Measurements from ENCODE around the gene CDKN2A. TPM values are rescaled to one million over a fixed set of nuclear protein-coding genes. Genes with fewer than 3 reads are reported as not detected.

The CDKN2A gene
- total RNA-seq, 1 experiment from 2014 or later: 273 TPM

GRCh38 chr9:21974343-21974721, 19.9 kb downstream of the CDKN2A start:
- BruUV-seq (replicated peaks): no TSS peak
- Histone ChIP-seq H3K27ac (ENCODE audit: low read length) (no peak overlapping the region), H3K9me3 (ENCODE audit: low read length) (no peaks in the 10 kb centered on the region), H3F3A (ENCODE audit: low read length, unreplicated experiment) (no peaks in the 10 kb centered on the region), H3K4me3 (ENCODE audit: low read length) (no peak overlapping the region), H3K4me2 (ENCODE audit: low read length) (no peak overlapping the region), H3K79me2 (ENCODE audit: low read length) (peaks cover 22% of the 10 kb centered on the region), H3K27me3 (ENCODE audit: low read length) (no peaks in the 10 kb centered on the region), H3K36me3 (ENCODE audit: low read depth, low read length) (peaks cover 8% of the 10 kb centered on the region), H3K9me2 (replicated peaks; ENCODE audit: low read length) (no peaks in the 10 kb centered on the region), H3K9ac (ENCODE audit: low read length) (no peak overlapping the region), H4K20me1 (ENCODE audit: low read length) (no peaks in the 10 kb centered on the region), H3K4me1 (ENCODE audit: insufficient read depth, low read length) (peaks cover 6% of the 10 kb centered on the region; the same call in 1 of the 2 replicates), H2AFZ (ENCODE audit: low read length) (no peak overlapping the region)
- DNase-seq (no peak), ATAC-seq (no peak)
- TF ChIP-seq CTCF (conservative IDR thresholded peaks at IDR 0.05; ENCODE audit: low read depth, low read length): no peak
- no peak for TF ChIP-seq EZH2phosphoT487 (IDR thresholded peaks at IDR 0.05; ENCODE audit: borderline replicate concordance, low read length)
- TF ChIP-seq EZH2 (IDR thresholded peaks at IDR 0.05; ENCODE audit: low read length, unreplicated experiment): no peak
- ChIA-PET POLR2A (ENCODE audit: unreplicated experiment) (no interaction called here), CTCF (no interaction called here)
- intact Hi-C loops (cut with micrococcal nuclease): no loop called here

- Histone ChIP-seq H3K4me2 (ENCODE audit: low read length) (no peak overlapping the region), H3K4me1 (ENCODE audit: insufficient read depth, low read length) (peaks cover 6% of the 10 kb centered on the region; the same call in 1 of the 2 replicates), H3K9me2 (replicated peaks; ENCODE audit: low read length) (no peaks in the 10 kb centered on the region), H3K9ac (ENCODE audit: low read length) (no peak overlapping the region), H3K27ac (ENCODE audit: low read length) (no peak overlapping the region), H3K79me2 (ENCODE audit: low read length) (peaks cover 10% of the 10 kb centered on the region; the same call in 1 of the 2 replicates), H3K36me3 (ENCODE audit: low read depth, low read length) (peaks cover 6% of the 10 kb centered on the region), H2AFZ (ENCODE audit: low read length) (no peak overlapping the region), H3K27me3 (ENCODE audit: low read length) (no peaks in the 10 kb centered on the region), H3K4me3 (ENCODE audit: low read length) (no peak overlapping the region), H3F3A (ENCODE audit: low read length, unreplicated experiment) (no peaks in the 10 kb centered on the region), H4K20me1 (ENCODE audit: low read length) (no peaks in the 10 kb centered on the region), H3K9me3 (ENCODE audit: low read length) (no peaks in the 10 kb centered on the region)
- intact Hi-C loops (cut with micrococcal nuclease): no loop called here
- no peak for DNase-seq
- TF ChIP-seq EZH2phosphoT487 (IDR thresholded peaks at IDR 0.05; ENCODE audit: borderline replicate concordance, low read length): no peak
- TF ChIP-seq CTCF (conservative IDR thresholded peaks at IDR 0.05; ENCODE audit: low read depth, low read length): no peak
- no peak for TF ChIP-seq EZH2 (IDR thresholded peaks at IDR 0.05; ENCODE audit: low read length, unreplicated experiment)
- no TSS peak for BruUV-seq (replicated peaks)
- ATAC-seq: no peak
- CTCF ChIA-PET: no interaction called here
- POLR2A ChIA-PET (ENCODE audit: unreplicated experiment): no interaction called here
These were observed 21.8 kb downstream of the CDKN2A start for GRCh38 chr9:21972361-21972760.

- intact Hi-C loops (cut with micrococcal nuclease): no loop called here
- ChIA-PET POLR2A (ENCODE audit: unreplicated experiment) (interaction anchor here (0.6 kb wide), 1 partner anchor 151 kb away, joined by 5 read pairs; no protein-coding TSS in a partner anchor), CTCF (no interaction called here)
- Histone ChIP-seq H3K27ac (ENCODE audit: low read length) (no peak overlapping the region), H3K9me2 (replicated peaks; ENCODE audit: low read length) (no peaks in the 10 kb centered on the region), H3F3A (ENCODE audit: low read length, unreplicated experiment) (no peaks in the 10 kb centered on the region), H3K4me1 (ENCODE audit: insufficient read depth, low read length) (peaks cover 6% of the 10 kb centered on the region; the same call in 1 of the 2 replicates), H3K36me3 (ENCODE audit: low read depth, low read length) (peaks cover 9% of the 10 kb centered on the region), H2AFZ (ENCODE audit: low read length) (no peak overlapping the region), H3K4me2 (ENCODE audit: low read length) (no peak overlapping the region), H3K9ac (ENCODE audit: low read length) (no peak overlapping the region), H3K79me2 (ENCODE audit: low read length) (peaks cover 10% of the 10 kb centered on the region; the same call in 1 of the 2 replicates), H3K9me3 (ENCODE audit: low read length) (no peaks in the 10 kb centered on the region), H4K20me1 (ENCODE audit: low read length) (no peaks in the 10 kb centered on the region), H3K27me3 (ENCODE audit: low read length) (no peaks in the 10 kb centered on the region), H3K4me3 (ENCODE audit: low read length) (no peak overlapping the region)
- BruUV-seq (replicated peaks): no TSS peak
- ATAC-seq (no peak), DNase-seq (no peak)
- no peak for TF ChIP-seq CTCF (conservative IDR thresholded peaks at IDR 0.05; ENCODE audit: low read depth, low read length)
- no peak for TF ChIP-seq EZH2 (IDR thresholded peaks at IDR 0.05; ENCODE audit: low read length, unreplicated experiment)
- TF ChIP-seq EZH2phosphoT487 (IDR thresholded peaks at IDR 0.05; ENCODE audit: borderline replicate concordance, low read length): no peak
These were observed 23.2 kb downstream of the CDKN2A start for GRCh38 chr9:21970800-21971640.
